BLaER1 (cell line): Measurements from ENCODE around the gene RABGAP1.

Experiments used
- H3K27ac ChIP-seq: shearing (Covaris generic); formaldehyde crosslinking; 2 replicates; pipeline ENCODE4 v1.8.1; 2022
- H3K27me3 ChIP-seq: shearing (Covaris generic); formaldehyde crosslinking; 2 replicates; pipeline ENCODE4 v1.8.1; 2022
- H3K36me3 ChIP-seq: shearing (Covaris generic); formaldehyde crosslinking; 2 replicates; pipeline ENCODE4 v1.8.1; 2022
- H3K4me1 ChIP-seq: shearing (Covaris generic); formaldehyde crosslinking; 2 replicates; pipeline ENCODE4 v1.8.1; 2022
- H3K4me2 ChIP-seq: shearing (Covaris generic); formaldehyde crosslinking; 2 replicates; pipeline ENCODE4 v1.8.1; 2022
- H3K4me3 ChIP-seq: shearing (Covaris generic); formaldehyde crosslinking; 2 replicates; pipeline ENCODE4 v1.8.1; 2022
- H3K9ac ChIP-seq: shearing (Covaris generic); formaldehyde crosslinking; 2 replicates; pipeline ENCODE4 v1.8.1; 2022
- H3K9me3 ChIP-seq: shearing (Covaris generic); formaldehyde crosslinking; 2 replicates; pipeline ENCODE4 v1.8.1; 2022
- H4K20me1 ChIP-seq: shearing (Covaris generic); formaldehyde crosslinking; 2 replicates; pipeline ENCODE4 v1.8.1; 2022
- Cebpa-rat ChIP-seq: shearing (Covaris generic); IDR thresholded peaks from 2 replicates; pipeline ENCODE4 v1.8.1; 2022

Gene RABGAP1

GRCh38 chr9:123040801-123041200 lies 100.0 kb downstream of the RABGAP1 start:
- peaks cover 18% of the 10 kb centered on the region for H3K4me1 ChIP-seq
- no peaks in the 10 kb centered on the region for H3K27me3 ChIP-seq
- TF ChIP-seq Cebpa-rat = no peak

GRCh38 chr9:123041489-123041888 lies 100.7 kb downstream of the RABGAP1 start:
- Histone ChIP-seq H3K9ac (no peak overlapping the region), H3K9me3 (peaks cover 14% of the 10 kb centered on the region), H3K4me1 (peaks cover 20% of the 10 kb centered on the region), H3K36me3 (peaks cover 27% of the 10 kb centered on the region), H3K27me3 (no peaks in the 10 kb centered on the region), H3K4me3 (no peak overlapping the region), H4K20me1 (no peaks in the 10 kb centered on the region), H3K27ac (no peak overlapping the region), H3K4me2 (no peak overlapping the region)
- no peak for TF ChIP-seq Cebpa-rat

More at GRCh38 chr9:123040801-123041200, 100.0 kb downstream of the RABGAP1 start:
- Histone ChIP-seq H3K4me2 (no peak overlapping the region), H3K27ac (no peak overlapping the region), H3K4me3 (no peak overlapping the region), H3K36me3 (peaks cover 27% of the 10 kb centered on the region), H4K20me1 (no peaks in the 10 kb centered on the region), H3K9me3 (peaks cover 14% of the 10 kb centered on the region), H3K9ac (no peak overlapping the region)

GRCh38 chr9:123043081-123043939 lies 102.5 kb downstream of the RABGAP1 start:
- TF ChIP-seq Cebpa-rat = no peak
- H4K20me1 ChIP-seq = no peaks in the 10 kb centered on the region
- peaks cover 20% of the 10 kb centered on the region for H3K4me1 ChIP-seq
- no peak overlapping the region for H3K27ac ChIP-seq
- peaks cover 23% of the 10 kb centered on the region for H3K36me3 ChIP-seq
- no peak overlapping the region for H3K9ac ChIP-seq
- no peak overlapping the region for H3K4me2 ChIP-seq
- H3K9me3 ChIP-seq = peaks cover 14% of the 10 kb centered on the region
- no peaks in the 10 kb centered on the region for H3K27me3 ChIP-seq
- H3K4me3 ChIP-seq = no peak overlapping the region

GRCh38 chr9:123044586-123044985 lies 103.8 kb downstream of the RABGAP1 start:
- no peak overlapping the region for H3K9ac ChIP-seq
- peak overlapping the region; percentile 43 for H3K4me2 ChIP-seq
- no peaks in the 10 kb centered on the region for H4K20me1 ChIP-seq
- H3K4me3 ChIP-seq = no peak overlapping the region
- no peak for TF ChIP-seq Cebpa-rat
- no peaks in the 10 kb centered on the region for H3K27me3 ChIP-seq
- H3K9me3 ChIP-seq = peaks cover 14% of the 10 kb centered on the region
- H3K4me1 ChIP-seq = peaks cover 28% of the 10 kb centered on the region
- H3K27ac ChIP-seq = peak overlapping the region; percentile 39; the same call in 1 of the 2 replicates
- peaks cover 30% of the 10 kb centered on the region for H3K36me3 ChIP-seq

- TF ChIP-seq Cebpa-rat = no peak
- H3K27ac ChIP-seq = no peak overlapping the region
- H3K4me1 ChIP-seq = peaks cover 28% of the 10 kb centered on the region
Measured at GRCh38 chr9:123046406-123047195, 105.8 kb downstream of the RABGAP1 start.

GRCh38 chr9:123048748-123049147 lies 107.9 kb downstream of the RABGAP1 start:
- Histone ChIP-seq H4K20me1 (no peaks in the 10 kb centered on the region), H3K27me3 (no peaks in the 10 kb centered on the region), H3K27ac (no peak overlapping the region), H3K9ac (no peak overlapping the region), H3K9me3 (peaks cover 4% of the 10 kb centered on the region), H3K4me3 (no peak overlapping the region), H3K4me2 (peak overlapping the region; percentile 20; the same call in 1 of the 2 replicates), H3K4me1 (peaks cover 31% of the 10 kb centered on the region), H3K36me3 (peaks cover 32% of the 10 kb centered on the region)
- no peak for TF ChIP-seq Cebpa-rat

More at GRCh38 chr9:123046406-123047195, 105.8 kb downstream of the RABGAP1 start:
- H3K4me2 ChIP-seq = no peak overlapping the region
- peaks cover 14% of the 10 kb centered on the region for H3K9me3 ChIP-seq
- no peaks in the 10 kb centered on the region for H3K27me3 ChIP-seq
- no peaks in the 10 kb centered on the region for H4K20me1 ChIP-seq
- no peak overlapping the region for H3K4me3 ChIP-seq
- peaks cover 35% of the 10 kb centered on the region for H3K36me3 ChIP-seq
- H3K9ac ChIP-seq = no peak overlapping the region

GRCh38 chr9:123049589-123050222 lies 108.9 kb downstream of the RABGAP1 start:
- peaks cover 27% of the 10 kb centered on the region for H3K36me3 ChIP-seq
- no peaks in the 10 kb centered on the region for H4K20me1 ChIP-seq
- H3K9ac ChIP-seq = no peak overlapping the region
- H3K27ac ChIP-seq = no peak overlapping the region
- no peak overlapping the region for H3K4me3 ChIP-seq
- no peak for TF ChIP-seq Cebpa-rat
- H3K4me1 ChIP-seq = peaks cover 27% of the 10 kb centered on the region
- no peak overlapping the region for H3K4me2 ChIP-seq
- H3K9me3 ChIP-seq = no peaks in the 10 kb centered on the region
- H3K27me3 ChIP-seq = no peaks in the 10 kb centered on the region

GRCh38 chr9:123053046-123053445 lies 112.2 kb downstream of the RABGAP1 start:
- Histone ChIP-seq H4K20me1 (no peaks in the 10 kb centered on the region), H3K27ac (no peak overlapping the region)
- no peak for TF ChIP-seq Cebpa-rat

GRCh38 chr9:123053711-123054110 lies 112.9 kb downstream of the RABGAP1 start:
- Histone ChIP-seq H3K4me2 (no peak overlapping the region), H4K20me1 (no peaks in the 10 kb centered on the region), H3K27me3 (no peaks in the 10 kb centered on the region), H3K4me3 (no peak overlapping the region), H3K4me1 (peaks cover 11% of the 10 kb centered on the region), H3K27ac (no peak overlapping the region), H3K36me3 (peaks cover 40% of the 10 kb centered on the region), H3K9ac (no peak overlapping the region), H3K9me3 (no peaks in the 10 kb centered on the region)
- no peak for TF ChIP-seq Cebpa-rat

More at GRCh38 chr9:123053046-123053445, 112.2 kb downstream of the RABGAP1 start:
- Histone ChIP-seq H3K4me3 (no peak overlapping the region), H3K9me3 (no peaks in the 10 kb centered on the region), H3K9ac (no peak overlapping the region), H3K36me3 (peaks cover 43% of the 10 kb centered on the region), H3K27me3 (no peaks in the 10 kb centered on the region), H3K4me2 (no peak overlapping the region), H3K4me1 (peaks cover 14% of the 10 kb centered on the region)
